Lower leg skin (tissue), 4 donors: ENCODE data around the gene PAN3. TPM values are rescaled to one million over a fixed set of nuclear protein-coding genes. Genes with fewer than 3 reads are reported as not detected.

Experiments used
- DNase-seq, 2 donors: peaks; one replicate each; pipeline ENCODE4 v3.0.0-alpha.2; 2019; ENCODE audit warnings: low spot score in 2 of 2
- H3K4me3 ChIP-seq: fragments of 200-600 bp; sonication (generic); 2 replicates; pipeline ENCODE4 v1.5.1; 2017; ENCODE audit warnings: mild to moderate bottlenecking, low read depth; ENCODE audit not compliant: poor library complexity, severe bottlenecking
- POLR2A ChIP-seq, 2 donors: fragments of 450-650 bp; IDR thresholded peaks; one replicate each; pipeline ENCODE4 v1.6.1; 2016 to 2017; ENCODE audit warnings: antibody characterized with exemption in 2 of 2, mild to moderate bottlenecking in 1 of 2, moderate library complexity in 1 of 2
- WGBS, 2 donors: methylation state at CpG; one replicate each; pipeline ENCODE4 v1.1.5; 2018; 5-methylcytosine and 5-hydroxymethylcytosine counted together
- intact Hi-C: fragments of 100-400 bp; cut with DNase I; formaldehyde crosslinking; loops from one replicate; pipeline ENCODE4 v1.15.0; 2023; ENCODE audit warnings: low total_unique reads
- total RNA-seq, 4 donors: library from RNA; depleted of rRNA; stranded (reverse); fragments of >200 nt; gene quantifications; one replicate each; pipeline ENCODE4 v1.1.0, GENCODE V29; 2016
- TF ChIP-seq, protein P1 (sequence below), 3 donors: fragments of 450-650 bp; IDR thresholded peaks; one replicate each; pipeline ENCODE4 v1.5.1; 2016; ENCODE audit warnings: antibody characterized with exemption in 3 of 3, mild to moderate bottlenecking in 3 of 3, moderate library complexity in 2 of 3

The PAN3 gene
- total RNA-seq, 4 donors from 2014 or later: 32.2 to 57.7 (median 46.9) TPM

DNA sequence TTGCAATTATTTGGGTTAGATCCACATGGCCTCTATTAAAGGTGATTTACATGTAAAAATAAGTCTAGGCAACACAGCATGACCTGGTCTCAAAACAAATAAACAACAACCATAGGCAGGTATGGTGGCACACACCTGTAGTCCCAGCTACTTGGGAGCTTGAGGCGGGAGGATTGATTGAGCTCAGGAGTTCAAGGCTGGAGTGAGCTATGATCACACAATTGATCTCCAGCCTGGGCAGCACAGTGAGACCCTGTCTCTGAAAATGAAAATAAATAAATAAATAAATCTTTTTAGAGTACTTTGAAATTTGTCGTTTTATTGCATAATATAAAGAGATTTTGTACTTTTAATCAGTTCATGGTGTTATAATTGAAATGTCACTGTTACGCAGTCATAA, 93.3 kb downstream of the PAN3 start:
- no peak for TF ChIP-seq POLR2A (IDR thresholded peaks at IDR 0.05)
- TF ChIP-seq, protein P1, sequence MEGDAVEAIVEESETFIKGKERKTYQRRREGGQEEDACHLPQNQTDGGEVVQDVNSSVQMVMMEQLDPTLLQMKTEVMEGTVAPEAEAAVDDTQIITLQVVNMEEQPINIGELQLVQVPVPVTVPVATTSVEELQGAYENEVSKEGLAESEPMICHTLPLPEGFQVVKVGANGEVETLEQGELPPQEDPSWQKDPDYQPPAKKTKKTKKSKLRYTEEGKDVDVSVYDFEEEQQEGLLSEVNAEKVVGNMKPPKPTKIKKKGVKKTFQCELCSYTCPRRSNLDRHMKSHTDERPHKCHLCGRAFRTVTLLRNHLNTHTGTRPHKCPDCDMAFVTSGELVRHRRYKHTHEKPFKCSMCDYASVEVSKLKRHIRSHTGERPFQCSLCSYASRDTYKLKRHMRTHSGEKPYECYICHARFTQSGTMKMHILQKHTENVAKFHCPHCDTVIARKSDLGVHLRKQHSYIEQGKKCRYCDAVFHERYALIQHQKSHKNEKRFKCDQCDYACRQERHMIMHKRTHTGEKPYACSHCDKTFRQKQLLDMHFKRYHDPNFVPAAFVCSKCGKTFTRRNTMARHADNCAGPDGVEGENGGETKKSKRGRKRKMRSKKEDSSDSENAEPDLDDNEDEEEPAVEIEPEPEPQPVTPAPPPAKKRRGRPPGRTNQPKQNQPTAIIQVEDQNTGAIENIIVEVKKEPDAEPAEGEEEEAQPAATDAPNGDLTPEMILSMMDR (IDR thresholded peaks at IDR 0.05): no peak
- WGBS, 2 donors: 97 to 98% methylated on average over 3 of the region's 3 CpGs
- H3K4me3 ChIP-seq: no peak overlapping the region
- no peak for DNase-seq
- intact Hi-C loops: no loop called here

DNA sequence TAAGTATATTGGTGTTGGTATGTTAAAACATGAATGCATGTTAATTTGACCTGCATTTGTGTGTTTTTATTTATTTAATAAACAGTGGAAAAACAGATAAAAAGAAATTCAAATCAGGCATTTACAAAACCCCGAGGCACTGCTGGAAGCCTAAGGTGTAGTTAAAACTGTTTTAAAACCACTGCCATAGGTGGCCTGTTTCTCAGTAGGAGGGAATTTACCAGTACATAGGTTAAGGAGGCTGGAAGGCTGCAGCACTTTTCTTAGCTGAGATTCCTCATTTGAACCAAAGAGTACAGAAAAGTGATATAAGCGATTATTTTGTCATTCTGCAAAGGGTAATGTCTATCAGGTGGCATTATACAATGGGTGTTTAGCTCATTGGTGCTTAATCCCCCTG, 99.6 kb downstream of the PAN3 start:
- no peak overlapping the region for H3K4me3 ChIP-seq
- TF ChIP-seq POLR2A (IDR thresholded peaks at IDR 0.05): no peak
- TF ChIP-seq, protein P1 (IDR thresholded peaks at IDR 0.05): no peak
- no peak for DNase-seq
- intact Hi-C loops: no loop called here
- 88 to 89% methylated on average over 2 of the region's 2 CpGs for WGBS, 2 donors

DNA sequence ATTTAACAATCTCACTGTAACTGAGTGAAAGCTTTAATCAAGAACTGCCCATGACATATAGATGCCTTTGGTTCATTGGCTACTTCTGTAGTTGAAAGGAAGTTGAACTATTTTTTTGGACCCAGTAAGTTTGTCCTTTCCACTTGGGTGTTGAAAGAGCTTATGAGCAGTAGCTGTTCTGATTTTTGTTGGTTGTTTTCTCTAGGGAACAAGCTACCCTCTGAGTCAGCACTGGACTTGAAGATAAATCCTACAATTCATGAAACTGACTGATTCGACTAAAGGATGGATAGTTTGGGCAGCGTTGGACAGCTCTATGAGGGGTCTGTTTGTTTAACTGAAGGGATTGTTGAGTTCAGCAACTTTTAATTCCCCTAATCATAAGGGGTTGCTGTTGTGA, 101.0 kb downstream of the PAN3 start:
- no peak for TF ChIP-seq POLR2A (IDR thresholded peaks at IDR 0.05)
- TF ChIP-seq, protein P1 (IDR thresholded peaks at IDR 0.05): no peak
- no peak overlapping the region for H3K4me3 ChIP-seq
- DNase-seq: no peak
- WGBS, 2 donors: 74% methylated on average over 2 of the region's 2 CpGs
- intact Hi-C loops: no loop called here

GRCh38 chr13:28245465-28245864, 107.1 kb downstream of the PAN3 start:
- intact Hi-C loops: no loop called here
- no peak overlapping the region for H3K4me3 ChIP-seq
- TF ChIP-seq, protein P1 (IDR thresholded peaks at IDR 0.05): no peak
- 88% methylated on average over 2 of the region's 2 CpGs for WGBS, 2 donors
- DNase-seq: no peak

- intact Hi-C loops: no loop called here
- DNase-seq: no peak
Measured at GRCh38 chr13:28246891-28247290, 108.5 kb downstream of the PAN3 start.

GRCh38 chr13:28248080-28248479, 109.7 kb downstream of the PAN3 start:
- H3K4me3 ChIP-seq: no peak overlapping the region
- DNase-seq: no peak
- TF ChIP-seq POLR2A (IDR thresholded peaks at IDR 0.05): no peak
- TF ChIP-seq, protein P1 (IDR thresholded peaks at IDR 0.05): no peak
- 32% methylated on average over 1 of the region's 1 CpG for WGBS, 2 donors
- intact Hi-C loops: no loop called here

More at GRCh38 chr13:28246891-28247290, 108.5 kb downstream of the PAN3 start:
- TF ChIP-seq, protein P1 (IDR thresholded peaks at IDR 0.05): no peak
- no peak for TF ChIP-seq POLR2A (IDR thresholded peaks at IDR 0.05)
- 70 to 83% methylated on average over 2 of the region's 2 CpGs for WGBS, 2 donors
- H3K4me3 ChIP-seq: no peak overlapping the region
